Activated CD4-positive, CD25-positive, alpha-beta regulatory T cell treated with anti-CD3 and anti-CD28 coated beads, Interleukin-2, amount 50 U/mL, for 72 hours (primary cell): Measurements from ENCODE around the gene OR5K3.
"Not testable (repeated sequence)": the region's sequence is repeated elsewhere in the genome, so short reads cannot be mapped to it uniquely, and the experiment has no call there.

ENCODE experiments used
- DNase-seq: peaks from one replicate; pipeline ENCODE4 v3.0.0; 2021

Gene OR5K3, protein sequence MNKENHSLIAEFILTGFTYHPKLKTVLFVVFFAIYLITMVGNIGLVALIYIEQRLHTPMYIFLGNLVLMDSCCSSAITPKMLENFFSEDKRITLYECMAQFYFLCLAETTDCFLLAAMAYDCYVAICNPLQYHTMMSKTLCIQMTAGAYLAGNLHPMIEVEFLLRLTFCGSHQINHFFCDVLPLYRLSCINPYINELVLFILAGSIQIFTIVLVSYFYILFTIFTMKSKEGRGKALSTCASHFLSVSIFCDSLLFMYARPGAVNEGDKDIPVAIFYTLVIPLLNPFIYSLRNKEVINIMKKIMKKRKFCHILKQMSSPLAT

DNA sequence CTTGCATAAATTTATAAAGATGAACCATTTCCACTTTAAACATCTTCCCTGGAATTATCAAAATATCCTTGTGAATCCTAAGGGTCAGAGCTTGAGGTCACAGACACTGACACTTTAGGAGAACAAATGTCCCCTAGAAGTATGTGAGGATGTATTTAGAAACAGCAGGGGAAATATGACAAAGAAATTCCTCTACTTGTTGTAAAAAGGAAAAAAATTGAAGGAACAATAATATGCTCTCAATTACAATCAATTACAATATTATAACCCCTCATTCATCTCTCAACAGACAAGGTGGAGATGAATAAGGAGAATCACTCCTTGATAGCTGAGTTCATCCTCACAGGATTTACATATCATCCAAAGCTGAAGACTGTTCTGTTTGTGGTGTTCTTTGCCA, at the start of gene OR5K3:
TSS of gene OR5K3 (plus strand) at position 301 of the 400 bp plus-strand sequence. CDS start at position 301, 0 bp downstream.
- no peak for DNase-seq

DNA sequence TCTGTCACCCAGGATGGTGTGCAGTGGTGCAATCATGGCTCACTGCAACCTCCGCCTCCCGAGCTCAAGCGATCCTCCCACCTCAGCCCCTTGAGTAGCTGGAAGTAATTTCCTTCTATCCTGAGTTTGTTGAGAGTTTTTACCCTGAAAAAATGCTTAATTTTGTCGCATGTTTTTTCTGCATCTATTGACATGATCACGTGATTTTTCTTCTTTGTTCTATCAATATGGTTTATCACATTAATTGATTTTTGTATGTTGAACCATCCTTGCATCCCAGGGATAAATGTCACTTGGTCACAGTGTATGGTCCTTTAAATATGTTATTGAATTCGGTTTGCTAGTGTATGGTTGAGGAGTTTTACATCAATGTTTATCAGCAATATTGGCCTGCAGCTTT, 48.7 kb upstream of the OR5K3 start:
- no peak for DNase-seq

DNA sequence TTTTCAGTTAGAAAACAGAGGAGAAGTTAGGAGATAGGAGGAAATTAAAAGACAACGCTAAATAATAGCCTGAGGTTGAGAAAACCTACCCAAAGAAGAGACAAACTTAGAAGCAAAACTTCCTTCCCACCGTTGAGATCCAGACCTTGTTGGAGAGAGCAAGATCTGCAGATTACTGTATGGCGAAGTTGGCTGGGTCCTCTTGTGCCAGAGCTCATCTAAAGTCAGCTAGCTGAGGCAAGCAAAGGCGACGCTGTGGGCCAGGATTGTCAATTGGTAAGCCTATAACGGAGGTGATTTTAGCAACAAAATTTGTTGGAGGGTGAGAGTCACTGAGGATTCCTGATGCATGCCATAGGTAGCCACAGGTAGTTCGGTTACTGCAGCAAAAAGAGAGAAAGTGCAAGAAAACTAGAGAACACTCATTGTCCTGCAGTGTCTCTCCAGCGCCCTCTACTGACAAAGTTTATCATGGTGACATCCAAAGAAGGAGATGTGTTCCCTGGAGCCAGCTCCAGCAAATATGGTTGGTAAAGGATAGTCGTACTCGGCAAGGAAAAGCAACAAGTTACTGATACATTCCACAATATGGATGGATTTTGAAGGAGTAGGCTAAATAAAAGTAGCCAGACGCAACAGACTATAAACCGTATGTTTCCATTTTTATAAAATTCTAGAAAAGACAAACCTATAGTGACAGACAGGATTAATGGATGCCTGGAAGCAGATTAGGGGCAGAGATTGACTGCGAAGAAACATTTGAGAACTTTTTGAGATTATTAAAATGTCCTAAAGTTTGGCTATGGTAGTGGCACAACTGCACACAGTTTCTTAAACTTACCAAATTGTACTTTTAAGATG, 46.6 kb upstream of the OR5K3 start:
- no peak for DNase-seq

DNA sequence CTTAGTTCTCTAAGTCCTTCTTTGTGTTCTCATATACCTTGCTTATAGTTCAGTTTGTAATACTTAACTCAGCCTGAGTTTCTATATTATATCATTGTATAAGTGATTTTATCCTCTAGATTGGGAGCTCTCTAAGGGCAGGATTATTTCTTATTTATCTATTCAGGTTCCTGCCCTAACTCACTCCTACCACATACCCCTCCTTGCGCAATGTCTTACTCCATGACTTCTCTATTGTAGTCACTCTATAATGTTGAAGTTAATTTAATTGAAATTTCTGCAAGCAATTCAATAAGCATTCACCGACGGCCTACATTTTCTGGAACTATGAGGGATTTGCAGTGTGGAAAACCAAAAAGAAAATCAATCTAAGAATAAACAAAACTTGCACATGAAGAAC, 40.4 kb upstream of the OR5K3 start:
- no peak for DNase-seq

DNA sequence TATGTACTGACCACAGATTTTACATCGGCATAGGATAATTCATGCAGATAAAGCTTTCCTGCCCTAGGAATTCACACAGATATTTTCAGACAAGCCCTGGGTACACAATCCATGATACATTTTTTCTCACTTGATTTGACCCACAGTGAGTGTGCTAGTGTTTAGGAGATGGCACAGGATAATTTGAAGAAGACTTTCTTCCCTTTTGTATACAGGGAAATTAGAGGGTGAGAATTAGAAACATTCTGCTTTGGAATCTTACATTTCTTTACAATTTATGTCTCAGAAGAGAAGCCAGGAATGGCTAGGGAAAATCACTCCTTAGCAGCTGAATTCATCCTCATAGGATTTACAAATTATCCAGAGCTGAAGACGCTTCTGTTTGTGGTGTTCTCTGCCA, 36.9 kb upstream of the OR5K3 start, which contains the start of gene OR5K4:
TSS of gene OR5K4 (plus strand) at position 301 of the 400 bp plus-strand sequence. CDS start at position 301, 0 bp downstream.
- DNase-seq = no peak

DNA sequence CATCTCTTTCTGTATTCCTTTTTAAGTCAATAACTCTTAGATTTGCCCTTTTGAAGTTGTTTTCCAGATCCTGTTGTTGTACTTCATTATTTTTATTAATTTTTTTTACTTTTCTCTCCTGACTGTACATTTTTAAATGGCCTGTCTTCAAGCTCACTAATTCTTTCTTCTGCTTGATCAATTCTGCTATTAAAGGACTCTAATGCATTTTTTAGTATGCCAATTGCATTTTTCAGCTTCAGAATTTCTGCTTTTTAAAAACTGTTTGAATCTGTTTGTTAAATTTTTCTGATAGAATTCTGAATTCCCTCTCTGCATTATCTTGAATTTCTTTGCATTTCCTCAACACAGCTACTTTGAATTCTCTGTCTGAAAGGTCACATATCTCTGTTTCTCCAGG, 31.2 kb upstream of the OR5K3 start:
- DNase-seq = no peak

DNA sequence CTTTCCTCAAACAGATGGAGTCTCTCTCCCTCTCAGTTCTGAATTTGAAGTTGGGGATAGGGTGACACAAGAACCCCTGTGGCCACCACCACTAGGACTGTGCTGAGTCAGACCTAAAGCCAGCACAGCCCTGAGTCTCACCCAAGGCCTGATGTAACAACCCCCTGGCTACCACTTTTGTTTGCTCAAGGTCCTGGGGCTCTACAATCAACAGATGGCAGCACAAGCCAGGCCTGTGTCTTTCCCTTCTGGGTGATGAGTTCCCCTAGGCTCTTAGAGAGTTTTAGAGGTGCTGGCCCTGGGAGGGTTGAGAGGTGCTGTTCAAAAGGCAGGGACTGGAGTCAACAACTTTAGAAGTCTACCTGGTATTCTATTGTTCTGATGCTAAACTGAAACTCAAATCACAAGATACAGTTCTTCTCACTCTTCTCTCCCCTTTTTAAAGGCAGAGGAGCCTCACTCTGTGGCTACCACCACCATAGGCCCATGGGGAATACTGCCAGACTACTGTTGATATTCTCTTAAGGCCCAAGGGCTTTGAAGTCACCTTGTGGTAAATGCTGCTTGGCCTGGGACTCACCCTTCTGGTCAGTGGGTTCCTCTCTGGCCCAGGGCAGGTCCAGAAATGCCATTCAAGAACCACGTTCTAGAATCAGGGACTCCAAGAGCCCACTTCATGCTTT, 30.3 kb upstream of the OR5K3 start:
- no peak for DNase-seq

DNA sequence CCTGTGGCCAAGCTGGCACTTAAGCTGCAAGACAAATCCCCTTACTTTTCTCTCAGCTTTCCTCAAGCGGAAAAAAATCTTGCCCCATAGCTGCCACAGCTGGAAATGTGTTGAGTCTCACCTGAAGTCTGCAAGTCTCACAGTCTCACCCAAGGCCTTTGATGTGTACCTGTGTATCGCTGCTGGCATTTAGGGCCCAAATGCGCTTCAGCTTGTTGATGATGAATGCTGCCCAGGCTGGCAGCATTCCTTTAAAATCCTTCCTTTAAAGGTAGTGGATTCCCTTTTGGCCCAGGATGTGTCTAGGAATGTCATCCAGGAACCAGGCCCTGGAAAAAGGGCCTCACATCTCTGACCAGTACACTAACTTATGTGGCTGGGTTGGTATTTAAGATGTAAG, 29.8 kb upstream of the OR5K3 start:
- no peak for DNase-seq

DNA sequence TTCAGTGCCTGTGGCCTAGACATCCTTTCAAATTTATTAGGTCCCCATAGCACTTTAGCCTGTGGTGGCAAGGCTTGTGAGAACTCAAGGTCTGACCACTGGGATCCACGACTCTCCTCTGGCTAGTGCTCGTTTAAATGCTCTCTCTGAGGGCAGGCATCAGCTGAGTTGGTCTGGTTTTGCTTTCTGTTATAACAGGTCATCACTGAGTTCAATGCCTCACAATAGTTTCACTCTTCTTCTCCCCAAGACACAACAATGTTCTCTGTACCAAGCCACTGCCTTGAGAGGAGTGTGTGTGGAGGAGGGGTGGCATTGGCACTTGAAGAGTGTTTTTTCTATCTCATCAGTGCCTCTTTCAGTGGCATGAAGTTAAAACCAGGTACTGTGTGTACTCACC, 29.2 kb upstream of the OR5K3 start:
- DNase-seq = no peak

DNA sequence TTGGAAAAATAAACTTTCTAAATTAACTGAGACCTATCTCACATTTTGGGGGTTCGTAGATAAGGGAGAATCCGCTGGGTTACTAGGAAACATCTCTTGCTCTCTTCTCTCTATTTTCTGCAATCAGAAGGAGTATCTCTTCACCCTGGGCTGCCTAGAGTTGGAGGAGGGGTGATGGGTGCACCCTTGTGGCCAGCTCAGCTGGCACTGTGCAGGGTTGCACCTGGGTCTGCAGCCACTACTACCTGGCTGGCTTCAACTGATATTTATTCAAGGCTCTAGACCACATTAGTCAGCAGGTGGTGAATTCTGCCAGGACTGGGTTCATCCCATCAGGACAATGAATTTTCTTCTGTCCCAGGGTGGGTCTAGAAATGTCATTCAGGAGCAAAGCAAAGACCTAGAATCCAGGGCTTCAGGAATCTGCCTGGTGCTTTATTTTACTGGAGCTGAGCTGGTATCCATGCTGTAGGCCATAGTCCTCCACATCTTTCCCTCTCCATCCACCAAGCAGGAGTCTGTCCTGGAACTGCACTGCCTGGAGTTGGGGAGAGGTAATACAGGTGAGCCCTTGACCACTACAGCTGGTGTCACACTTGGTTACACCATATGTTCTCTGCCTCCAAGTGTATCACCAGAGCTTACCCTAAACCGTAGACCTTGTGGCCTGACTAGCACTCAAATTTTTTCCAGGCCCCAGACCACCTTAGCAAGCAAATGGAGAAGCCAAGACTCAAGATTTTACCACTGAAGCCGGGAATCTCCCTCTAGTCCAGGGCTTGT, 22.8 kb upstream of the OR5K3 start:
- DNase-seq = no peak

DNA sequence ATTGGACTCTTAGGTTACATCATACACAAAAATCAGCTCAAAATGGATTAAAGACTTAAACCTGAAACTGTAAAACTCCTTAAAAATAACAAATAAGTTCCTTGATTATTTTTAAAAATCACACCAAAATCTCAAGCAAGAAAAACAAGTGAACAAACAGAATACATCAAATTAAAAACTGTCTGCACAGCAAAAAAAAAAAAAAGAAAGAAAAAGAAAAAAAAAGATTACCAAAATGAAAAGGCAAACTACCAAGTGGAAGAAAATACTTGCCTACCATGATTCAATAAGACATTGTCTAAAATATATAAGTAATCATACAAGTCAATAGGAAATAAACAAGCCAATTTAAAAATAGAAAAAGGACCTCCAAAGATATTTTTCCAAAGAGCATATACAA, 19.3 kb upstream of the OR5K3 start:
- no peak for DNase-seq

DNA sequence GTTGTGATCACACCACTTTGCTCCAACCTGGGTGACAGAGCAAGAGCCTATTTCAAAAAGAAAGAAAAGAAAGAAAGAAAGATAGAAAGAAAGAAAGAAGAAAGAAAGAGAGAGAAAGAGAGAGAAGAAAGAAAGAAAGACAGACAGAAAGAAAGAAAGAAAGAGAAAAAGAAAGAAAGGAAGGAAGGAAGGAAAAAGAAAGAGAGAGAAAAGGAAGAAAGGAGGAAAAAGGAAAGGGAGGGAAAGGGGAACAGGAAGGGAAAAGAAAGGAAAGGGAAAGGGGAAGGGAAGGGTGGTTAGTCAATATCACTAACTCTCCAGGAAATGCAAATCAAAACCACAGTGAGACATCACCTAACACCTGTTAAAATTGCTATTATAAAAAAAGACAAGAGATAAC, 18.6 kb upstream of the OR5K3 start:
- no peak for DNase-seq

DNA sequence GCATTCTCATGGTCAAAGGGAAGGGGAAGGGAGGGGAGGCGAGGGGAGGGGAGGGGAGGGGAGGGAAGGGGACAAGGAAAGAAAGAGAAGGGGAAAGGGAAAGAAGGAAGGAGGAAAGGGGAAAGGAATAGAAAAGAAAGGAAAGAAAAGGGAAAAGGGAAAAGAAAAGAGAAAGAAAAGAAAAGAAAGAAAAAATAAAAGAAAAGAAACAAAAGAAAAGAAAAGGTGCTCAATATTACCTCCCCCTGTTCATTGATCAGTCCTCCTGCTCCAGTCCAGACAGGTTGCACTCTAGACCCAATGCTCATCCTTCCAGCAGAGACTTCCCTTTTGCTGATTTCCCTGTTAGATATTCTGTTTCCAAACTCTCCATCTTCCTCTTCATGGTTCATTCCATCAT, 18.0 kb upstream of the OR5K3 start:
- no peak for DNase-seq

DNA sequence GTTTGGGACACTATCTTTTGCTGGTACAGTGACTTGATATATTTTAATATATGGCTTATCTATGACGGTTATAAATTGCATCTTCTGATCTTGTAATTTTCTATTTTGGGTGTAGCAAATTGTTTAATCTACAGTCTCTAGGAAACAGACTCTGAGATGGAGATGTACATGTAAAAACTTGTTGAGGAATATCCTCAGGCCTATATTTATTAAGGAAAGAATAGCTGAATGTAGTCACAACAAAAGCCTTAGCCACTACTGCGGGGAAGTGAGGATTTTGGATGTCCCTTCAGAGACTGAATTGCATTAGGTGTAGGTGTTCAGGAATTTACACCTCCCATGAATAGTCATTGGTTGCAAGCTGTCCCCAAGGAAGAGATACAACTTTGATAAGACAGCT, 13.8 kb upstream of the OR5K3 start:
- no peak for DNase-seq

DNA sequence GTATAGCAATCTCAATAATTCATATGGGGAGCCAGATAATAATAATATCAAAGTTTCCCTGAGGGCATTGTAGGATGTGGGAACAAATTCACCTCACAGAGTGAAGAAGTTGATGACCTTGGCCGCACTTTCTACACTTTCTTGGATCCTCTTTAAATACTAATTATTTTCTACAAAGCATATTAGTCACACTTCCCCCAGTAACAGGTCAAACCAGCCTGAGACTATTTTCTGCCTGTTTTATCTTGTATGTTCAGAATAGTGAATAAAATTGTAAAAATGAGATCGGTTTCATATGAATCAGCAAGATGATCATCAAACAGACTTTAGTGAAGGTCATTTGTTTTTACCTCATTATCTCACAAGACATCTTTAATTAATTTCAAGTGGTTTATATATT, 2.3 kb upstream of the OR5K3 start:
- DNase-seq = no peak

DNA sequence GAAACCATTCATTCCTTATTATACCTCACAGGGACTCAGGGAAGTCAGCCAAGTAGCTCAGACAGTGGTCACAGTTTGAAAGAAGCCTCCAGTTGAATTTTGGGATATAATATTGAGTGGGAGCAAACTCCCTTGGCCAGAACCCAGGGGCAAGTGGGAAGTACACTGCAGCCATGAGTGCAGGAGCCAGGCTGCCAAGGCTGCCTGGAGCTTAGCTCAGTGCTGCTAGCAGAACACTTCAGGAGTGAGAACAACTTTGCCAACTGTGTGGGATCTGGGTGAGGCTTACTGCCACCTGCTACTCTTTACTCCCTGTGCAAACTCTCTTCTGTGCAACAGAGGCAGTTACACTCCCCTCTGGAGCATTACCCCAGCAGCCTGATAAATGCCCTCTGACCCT, 4.6 kb downstream of the OR5K3 start:
- no peak for DNase-seq

DNA sequence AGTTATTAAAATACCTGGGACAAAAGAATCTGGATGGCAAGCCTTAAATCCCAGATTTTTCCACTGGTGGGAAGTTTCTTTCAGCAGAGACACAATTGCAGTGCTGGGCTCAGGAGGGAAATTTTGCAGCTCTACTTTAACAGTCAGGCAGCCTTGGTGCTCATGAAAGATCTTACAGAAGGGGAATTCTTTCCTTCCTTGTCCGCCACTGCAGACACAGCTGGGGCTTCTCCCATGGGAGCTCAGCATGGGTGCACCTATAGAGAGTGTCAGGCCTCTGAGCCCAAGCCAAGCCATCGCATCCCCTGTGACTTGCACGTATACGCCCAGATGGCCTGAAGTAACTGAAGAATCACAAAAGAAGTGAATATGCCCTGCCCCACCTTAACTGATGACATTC, 6.0 kb downstream of the OR5K3 start:
- not testable (repeated sequence) for DNase-seq

DNA sequence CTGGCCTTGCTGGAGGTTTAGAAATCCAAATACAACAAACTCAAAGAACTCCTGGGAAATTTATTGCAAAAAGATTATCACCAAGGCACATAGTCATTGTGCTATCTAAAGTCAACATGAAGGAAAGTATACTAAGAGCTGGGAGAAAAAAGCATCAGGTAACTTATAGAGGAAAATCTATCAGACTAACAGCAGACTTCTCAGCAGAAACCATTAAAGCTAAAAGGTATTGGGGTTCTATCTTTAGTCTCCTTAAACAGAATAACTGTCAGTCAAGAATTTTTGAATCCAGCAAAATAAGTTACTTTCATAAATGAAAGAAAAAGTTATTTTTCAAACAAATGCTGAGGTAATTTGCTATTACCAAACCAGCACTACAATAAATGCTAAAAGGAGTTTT, 8.0 kb downstream of the OR5K3 start:
- DNase-seq = no peak

DNA sequence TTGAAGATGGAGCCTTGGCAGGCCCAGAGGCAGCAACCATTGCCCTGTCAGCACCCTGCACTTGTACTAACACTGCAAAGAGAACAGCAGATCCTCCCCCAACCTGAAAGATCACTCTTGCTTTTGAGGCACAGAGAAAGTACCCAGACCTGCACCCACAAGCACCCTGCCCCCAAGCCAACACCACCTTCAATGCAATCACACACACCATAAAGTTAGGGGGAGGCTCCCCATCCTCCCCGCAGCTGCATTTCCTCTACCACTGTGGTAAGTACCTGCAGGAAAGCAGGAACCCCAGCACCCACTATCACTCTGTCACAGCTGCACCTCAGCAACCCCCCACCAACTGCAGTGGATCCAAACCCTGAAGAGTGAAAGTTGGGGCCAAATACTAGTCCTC, 12.0 kb downstream of the OR5K3 start:
- DNase-seq = no peak

DNA sequence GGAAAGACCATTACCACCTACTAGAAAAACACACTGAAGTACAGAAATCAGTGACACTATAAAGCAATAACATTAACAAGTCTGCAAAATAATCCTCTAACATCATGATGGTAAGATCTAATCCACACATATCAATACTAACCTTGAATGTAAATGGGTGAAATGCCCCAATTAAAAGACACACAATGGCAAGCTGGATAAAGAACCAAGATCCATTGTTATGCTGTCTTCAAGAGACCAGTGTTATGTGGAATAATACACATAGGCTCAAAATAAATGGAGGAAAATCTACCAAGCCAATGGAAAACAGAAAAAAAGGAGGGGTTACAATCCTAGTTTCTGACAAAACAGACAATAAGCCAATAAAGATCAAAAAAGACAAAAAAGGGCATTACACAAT, 13.5 kb downstream of the OR5K3 start:
- no peak for DNase-seq

DNA sequence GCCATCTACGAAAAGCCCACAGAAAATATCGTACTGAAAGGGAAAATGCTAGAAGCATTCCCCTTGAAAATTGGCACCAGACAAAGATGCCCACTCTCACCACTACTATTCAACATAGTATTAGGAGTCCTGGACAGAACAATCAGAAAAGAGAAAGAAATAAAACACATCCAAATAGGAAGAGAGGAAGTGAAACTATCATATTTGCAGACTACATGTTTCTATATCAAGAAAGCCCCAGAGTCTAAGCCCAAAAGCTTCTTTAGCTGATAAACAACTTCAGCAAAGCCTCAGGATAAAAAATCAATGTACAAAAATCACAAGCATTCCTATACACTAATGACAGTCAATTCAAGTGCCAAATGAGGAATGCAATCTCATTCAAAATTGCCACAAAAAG, 15.6 kb downstream of the OR5K3 start:
- DNase-seq = no peak

DNA sequence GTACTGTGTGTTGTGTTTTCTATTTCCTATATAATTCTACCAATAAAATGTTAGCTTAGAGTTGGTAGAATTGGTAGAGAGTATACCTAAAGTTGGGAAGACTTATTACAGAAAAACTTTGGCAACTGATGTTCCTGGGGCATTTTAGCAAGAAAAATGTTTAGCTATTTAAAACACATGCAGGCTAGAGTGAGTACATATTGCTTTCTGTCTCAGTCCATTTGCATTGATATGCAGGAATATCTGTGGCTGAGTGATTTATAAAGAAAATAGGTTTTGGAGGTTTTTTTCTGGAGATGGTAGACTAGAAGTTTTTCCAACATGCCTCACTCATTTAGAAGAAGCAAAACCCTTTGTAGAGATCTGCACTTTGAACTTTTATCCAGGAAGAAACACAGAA, 42.1 kb downstream of the OR5K3 start:
- DNase-seq = no peak

DNA sequence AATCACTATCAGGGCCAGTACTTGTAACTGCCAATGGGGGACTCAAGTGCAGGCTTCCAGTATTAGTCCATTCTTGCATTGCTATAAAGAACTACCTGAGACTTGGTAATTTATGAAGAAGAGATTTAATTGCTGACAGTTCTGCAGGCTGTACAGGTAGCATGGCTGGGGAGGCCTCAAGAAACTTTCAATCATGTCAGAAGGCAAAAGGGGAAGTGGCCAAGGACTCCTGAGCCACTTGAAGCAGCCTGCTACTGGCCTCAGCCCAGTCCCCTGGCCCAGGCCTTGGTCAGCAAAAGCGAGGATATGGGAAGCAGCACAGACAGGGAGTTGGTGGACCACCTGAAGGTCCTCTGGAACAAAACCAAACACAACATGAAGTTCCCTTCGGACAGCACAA, 43.3 kb downstream of the OR5K3 start:
- no peak for DNase-seq
